ENCODE results near the gene ST3GAL3. TPM values are rescaled to one million over a fixed set of nuclear protein-coding genes. Genes with fewer than 3 reads are reported as not detected.

The ST3GAL3 gene
- total and polyA plus RNA-seq, 2 of the 13 experiments (the other 11 are each of a cell fraction or from before 2014, with no cell fraction given): 5.1 to 8.1 TPM

- no peak for TF ChIP-seq ZNF142 (CRISPR knock-in tag; IDR thresholded peaks at IDR 0.05)
- TF ChIP-seq SYNCRIP (IDR thresholded peaks at IDR 0.05; ENCODE audit: insufficient read depth, low read depth, low read length): no peak
- TF ChIP-seq ZMYM3 (CRISPR knock-in tag; IDR thresholded peaks at IDR 0.05): no peak
- no peak for TF ChIP-seq THAP8 (CRISPR knock-in tag; IDR thresholded peaks at IDR 0.05; ENCODE audit: borderline replicate concordance)
These were observed 35.6 kb upstream of the ST3GAL3 start (continued) for GRCh38 chr1:43671626-43672330.

- H2AFZ ChIP-seq (ENCODE audit: low read length): no peak overlapping the region
- peaks cover 30 to 50% of the 10 kb centered on the region in 2 experiments for H3K36me3 ChIP-seq (replicated peaks in 1 of 2; ENCODE audit: control insufficient read depth in 1 of 2, insufficient read depth in 2 of 2, low read length in 2 of 2)
- ChIA-PET POLR2A (interaction anchor here (1.9 kb wide), 1 partner anchor 23 kb away, joined by 6 read pairs; the partner anchor contains the start of gene KDM4A), CTCF (ENCODE audit: low intra/inter-chr PET ratio, low total read pairs) (no interaction called here)
- H3K79me2 ChIP-seq (ENCODE audit: insufficient read depth, low read length): no peaks in the 10 kb centered on the region
- no peak overlapping the region for H3K4me3 ChIP-seq (replicated peaks in 1 of 3; ENCODE audit: insufficient read depth in 1 of 3, low read depth in 2 of 3, low read length in 3 of 3)
- H3K27ac ChIP-seq (ENCODE audit: extremely low read length, insufficient read depth, low read length): no peak overlapping the region
- H3K9ac ChIP-seq (ENCODE audit: insufficient read depth, low read depth, low read length): no peak overlapping the region
- ATAC-seq (no peak), DNase-seq (ENCODE audit: low spot score) (no peak), FAIRE-seq (no peak)
- H3K27me3 ChIP-seq (ENCODE audit: control insufficient read depth in 1 of 2, insufficient read depth in 2 of 2, low read length in 2 of 2): no peaks in the 10 kb centered on the region
- WGBS (ENCODE audit: low lambda C conversion rate): 97% methylated on average over 7 of the region's 7 CpGs
- no peaks in the 10 kb centered on the region for H3K4me1 ChIP-seq (ENCODE audit: insufficient read depth, low read length)
- no peak overlapping the region for H3K4me2 ChIP-seq (ENCODE audit: low read depth, low read length)
- BruUV-seq (replicated peaks): no TSS peak
- H4K20me1 ChIP-seq (ENCODE audit: insufficient read depth, low read length): no peaks in the 10 kb centered on the region
- intact Hi-C loops (cut with micrococcal nuclease; ENCODE audit: unreplicated experiment) (no loop called here), in situ Hi-C loops (cut with HindIII; ENCODE audit: extremely low pct_ligation_motif_present, low pct_unique_long_range_greater_than_20kb) (no loop called here)
- TF ChIP-seq NCOR1 (IDR thresholded peaks at IDR 0.05; ENCODE audit: borderline replicate concordance, low read length) (no peak), RBM22 (optimal IDR thresholded peaks at IDR 0.05; ENCODE audit: low read length) (peak; percentile 17)
- H3K9me3 ChIP-seq (ENCODE audit: low read length): no peaks in the 10 kb centered on the region
These were observed 34.1 kb upstream of the ST3GAL3 start for GRCh38 chr1:43673261-43673660.

Data from HepG2 (cell line).